NCI-H1436 (cell line): ENCODE data around the gene SEC24B.
"Not testable (repeated sequence)": the region's sequence is repeated elsewhere in the genome, so short reads cannot be mapped to it uniquely, and the experiment has no call there.

Experiments
- DNase-seq: peaks from one replicate; lab custom pipeline; 2025; lab: John Stamatoyannopoulos, UW

The SEC24B gene

GRCh38 chr4:109432696-109433095 lies 919 bp upstream of the SEC24B start:
- DNase-seq, result no peak

GRCh38 chr4:109434007-109434971 lies 674 bp downstream of the SEC24B start:
- DNase-seq, result no peak

- DNase-seq, result no peak
Measured at GRCh38 chr4:109435635-109436034, 2.0 kb downstream of the SEC24B start.

GRCh38 chr4:109436504-109436903 lies 2.9 kb downstream of the SEC24B start:
- no peak for DNase-seq

GRCh38 chr4:109440948-109441347 lies 7.3 kb downstream of the SEC24B start:
- no peak for DNase-seq

- no peak for DNase-seq
Measured at GRCh38 chr4:109441862-109442458, 8.3 kb downstream of the SEC24B start.

- no peak for DNase-seq
Measured at GRCh38 chr4:109444182-109444844, 10.7 kb downstream of the SEC24B start.

GRCh38 chr4:109447278-109447677 lies 13.7 kb downstream of the SEC24B start:
- no peak for DNase-seq

GRCh38 chr4:109451544-109452273 lies 18.1 kb downstream of the SEC24B start:
- DNase-seq, result no peak

GRCh38 chr4:109453110-109453509 lies 19.5 kb downstream of the SEC24B start:
- not testable (repeated sequence) for DNase-seq

GRCh38 chr4:109462297-109462696 lies 28.7 kb downstream of the SEC24B start:
- no peak for DNase-seq

GRCh38 chr4:109462802-109463201 lies 29.2 kb downstream of the SEC24B start:
- DNase-seq, result no peak

- DNase-seq, result no peak
Measured at GRCh38 chr4:109465069-109465468, 31.5 kb downstream of the SEC24B start.

- DNase-seq, result no peak
Measured at GRCh38 chr4:109469915-109470314, 36.3 kb downstream of the SEC24B start.

GRCh38 chr4:109472343-109472761 lies 38.7 kb downstream of the SEC24B start:
- DNase-seq, result no peak

GRCh38 chr4:109473824-109474223 lies 40.2 kb downstream of the SEC24B start:
- DNase-seq, result no peak

GRCh38 chr4:109486007-109486406 lies 52.4 kb downstream of the SEC24B start:
- DNase-seq, result no peak

GRCh38 chr4:109494563-109494962 lies 60.9 kb downstream of the SEC24B start:
- DNase-seq, result no peak

GRCh38 chr4:109495514-109495913 lies 61.9 kb downstream of the SEC24B start:
- DNase-seq, result no peak

- no peak for DNase-seq
Measured at GRCh38 chr4:109496875-109497274, 63.3 kb downstream of the SEC24B start.

- no peak for DNase-seq
Measured at GRCh38 chr4:109497511-109497910, 63.9 kb downstream of the SEC24B start.

- DNase-seq, result no peak
Measured at GRCh38 chr4:109499513-109499912, 65.9 kb downstream of the SEC24B start.
